Transverse colon (tissue), 4 donors: ENCODE data around the gene MPST. TPM values are rescaled to one million over a fixed set of nuclear protein-coding genes. Genes with fewer than 3 reads are reported as not detected.
A peak's percentile ranks its signal among the peaks of the same experiment; 100 is the strongest.

Experiments used
- DNase-seq: peaks from one replicate; pipeline ENCODE4 v3.0.0-alpha.2; 2019
- H3K27ac ChIP-seq, 4 donors: fragments of 200-600 bp; sonication (generic); 2 replicates each; pipeline ENCODE4 v1.5.1; 2016 to 2018; ENCODE audit warnings: inconsistent platforms in 4 of 4
- H3K27me3 ChIP-seq: fragments of 200-600 bp; sonication (generic); 2 replicates; pipeline ENCODE4 v1.5.1; 2017; ENCODE audit warnings: inconsistent platforms
- H3K36me3 ChIP-seq, 4 donors: fragments of 200-600 bp; sonication (generic); 2 replicates each; pipeline ENCODE4 v1.5.1; 2017 to 2019; ENCODE audit warnings: inconsistent platforms in 4 of 4
- H3K4me1 ChIP-seq, 4 donors: fragments of 200-600 bp; sonication (generic); 2 replicates each; pipeline ENCODE4 v1.5.1; 2017 to 2020; ENCODE audit warnings: inconsistent platforms in 4 of 4
- H3K4me3 ChIP-seq, 4 donors: fragments of 200-600 bp; sonication (generic); 1 replicate in 1 of 4; 2 replicates in 3 of 4; pipeline versions ENCODE4 v1.5.1 to v1.6.1; 2017 to 2019; ENCODE audit warnings: inconsistent platforms in 4 of 4
- H3K9me3 ChIP-seq, 2 donors: fragments of 200-600 bp; sonication (generic); 2 replicates each; pipeline ENCODE4 v1.5.1; 2017 to 2019; ENCODE audit warnings: inconsistent platforms in 2 of 2
- CTCF ChIP-seq, 5 experiments: fragments of 200-600 bp in 3 of 5; fragments of 450-650 bp in 2 of 5; sonication (generic) in 3 of 5; IDR thresholded peaks; 1 replicate in 2 of 5; 2 replicates in 3 of 5; pipeline ENCODE4 v1.5.1; 2016 to 2017; ENCODE audit warnings: antibody characterized with exemption in 5 of 5, inconsistent platforms in 3 of 5, mild to moderate bottlenecking in 2 of 5, moderate library complexity in 1 of 5
- EP300 ChIP-seq: sonication (generic); formaldehyde crosslinking; IDR thresholded peaks from one replicate; pipeline ENCODE4 v1.6.1; 2017; ENCODE audit warnings: antibody characterized with exemption, low read depth
- POLR2A ChIP-seq: fragments of 450-650 bp; IDR thresholded peaks from one replicate; pipeline ENCODE4 v1.6.1; 2016; ENCODE audit warnings: antibody characterized with exemption, mild to moderate bottlenecking, moderate library complexity
- POLR2AphosphoS5 ChIP-seq, 3 donors: sonication (generic); formaldehyde crosslinking; IDR thresholded peaks; one replicate each; pipeline ENCODE4 v1.6.1; 2016; ENCODE audit warnings: antibody characterized with exemption in 3 of 3
- WGBS, 2 donors: methylation state at CpG; one replicate each; pipeline ENCODE4 v1.1.5; 2018; ENCODE audit warnings: low coverage in 1 of 2; 5-methylcytosine and 5-hydroxymethylcytosine counted together
- in situ Hi-C, 4 donors: fragments of 200-750 bp; cut with MboI; loops; one replicate each; pipeline versions ENCODE4 v1.15.0 to v1.15.1; 2017; ENCODE audit warnings: low sequenced_read_pairs in 3 of 4, low pct_ligation_motif_present in 1 of 4, low pct_unique_long_range_greater_than_20kb in 1 of 4
- intact Hi-C: fragments of 100-400 bp; cut with DNase I; formaldehyde crosslinking; loops from one replicate; pipeline ENCODE4 v1.15.1; 2023; ENCODE audit warnings: low total_unique reads
- total RNA-seq, 4 donors: library from RNA; depleted of rRNA; stranded (reverse); fragments of >200 nt; gene quantifications; one replicate each; pipeline ENCODE4 v1.1.0, GENCODE V29; 2016

MPST gene
- total RNA-seq, 4 donors from 2014 or later, result 407 to 964 (median 541) TPM

GRCh38 chr22:37043828-37044538 is 24.4 kb downstream of the MPST start:
- peak overlapping the region; percentile 82 to 88 (median 86) for H3K27ac ChIP-seq
- 37% methylated on average over 17 of the region's 17 CpGs; no CpG with 5 or more reads in 1 of the 2 donors for WGBS, 2 donors

GRCh38 chr22:37044634-37045625 is 25.4 kb downstream of the MPST start:
- 61 to 94% methylated on average over 2 to 9 of the region's 9 CpGs for WGBS, 2 donors
- Histone ChIP-seq H3K27me3 (no peaks in the 10 kb centered on the region), H3K4me1 (peaks cover 8 to 40% (median 29%) of the 10 kb centered on the region in 4 donors), H3K36me3 (no peaks in the 10 kb centered on the region), H3K4me3 (no peak overlapping the region), H3K9me3 (no peaks in the 10 kb centered on the region), H3K27ac (peak overlapping the region; percentile 82 to 88 (median 86))
- intact Hi-C loops (no loop called here), in situ Hi-C loops (no loop called here)
- TF ChIP-seq POLR2AphosphoS5 (IDR thresholded peaks at IDR 0.05) (no peak), POLR2A (no peak), CTCF (IDR thresholded peaks at IDR 0.05) (no peak), EP300 (no peak)
- DNase-seq, result no peak

More at GRCh38 chr22:37043828-37044538, 24.4 kb downstream of the MPST start:
- Histone ChIP-seq H3K36me3 (no peaks in the 10 kb centered on the region), H3K9me3 (no peaks in the 10 kb centered on the region), H3K4me3 (no peak overlapping the region), H3K27me3 (no peaks in the 10 kb centered on the region), H3K4me1 (peaks cover 8 to 40% (median 28%) of the 10 kb centered on the region in 4 donors)
- in situ Hi-C loops (no loop called here), intact Hi-C loops (no loop called here)
- peak; percentile 58 to 96 (median 73) for TF ChIP-seq CTCF (IDR thresholded peaks at IDR 0.05)
- no peak for TF ChIP-seq EP300
- peak in 2 of 3 donors; percentile 42 to 74 for TF ChIP-seq POLR2AphosphoS5 (IDR thresholded peaks at IDR 0.05)
- TF ChIP-seq POLR2A, result peak; percentile 38
- peak; percentile 89 for DNase-seq

- TF ChIP-seq CTCF (IDR thresholded peaks at IDR 0.05) (peak; percentile 25 to 51 (median 50)), POLR2AphosphoS5 (IDR thresholded peaks at IDR 0.05) (no peak), EP300 (no peak), POLR2A (no peak)
- Histone ChIP-seq H3K27ac (no peak overlapping the region), H3K36me3 (no peaks in the 10 kb centered on the region), H3K4me1 (peaks cover 12 to 41% (median 31%) of the 10 kb centered on the region in 4 donors), H3K9me3 (no peaks in the 10 kb centered on the region), H3K4me3 (no peak overlapping the region), H3K27me3 (no peaks in the 10 kb centered on the region)
- intact Hi-C loops, result no loop called here
- 39 to 44% methylated on average over 4 of the region's 4 CpGs for WGBS, 2 donors
- no peak for DNase-seq
- in situ Hi-C loops, result no loop called here
These were observed 26.4 kb downstream of the MPST start for GRCh38 chr22:37045958-37046357.

GRCh38 chr22:37046589-37046988 is 27.0 kb downstream of the MPST start:
- Histone ChIP-seq H3K9me3 (no peaks in the 10 kb centered on the region), H3K4me1 (peaks cover 13 to 43% (median 35%) of the 10 kb centered on the region in 4 donors), H3K27ac (no peak overlapping the region), H3K4me3 (no peak overlapping the region), H3K36me3 (no peaks in the 10 kb centered on the region), H3K27me3 (no peaks in the 10 kb centered on the region)
- no peak for DNase-seq
- intact Hi-C loops (no loop called here), in situ Hi-C loops (no loop called here)
- 93% methylated on average over 5 of the region's 6 CpGs; no CpG with 5 or more reads in 1 of the 2 donors for WGBS, 2 donors
- no peak for TF ChIP-seq POLR2A
